GM23248 (cell line): ENCODE results near the gene PLCD3.

Experiments used
- EZH2 ChIP-seq: fragments of 200-600 bp; sonication (generic); IDR thresholded peaks from 2 replicates; pipeline ENCODE4 v1.6.1; 2018; ENCODE audit warnings: antibody characterized with exemption, mild to moderate bottlenecking; ENCODE audit not compliant: insufficient read depth, poor library complexity, severe bottlenecking
- EZH2phosphoT487 ChIP-seq: fragments of 200-600 bp; sonication (generic); IDR thresholded peaks from 2 replicates; pipeline ENCODE4 v1.6.1; 2018; ENCODE audit warnings: antibody characterized with exemption, moderate library complexity, mild to moderate bottlenecking, low read depth; ENCODE audit not compliant: insufficient read depth

- TF ChIP-seq EZH2phosphoT487 (no peak), EZH2 (no peak)
These were observed 38.6 kb upstream of the PLCD3 start for GRCh38 chr17:45170931-45171337.
